ENCODE measurements around the gene TPBGL. TPM values are rescaled to one million over a fixed set of nuclear protein-coding genes. Genes with fewer than 3 reads are reported as not detected.

The TPBGL gene
- total RNA-seq, 4 donors from 2014 or later, result 0.29 to 2.8 (median 1.0) TPM; not detected in 1

- intact Hi-C loops (cut with DNase I; ENCODE audit: low total_unique reads), result no loop called here
- H3K36me3 ChIP-seq, result no peaks in the 10 kb centered on the region
- no peak overlapping the region for H3K4me3 ChIP-seq
- TF ChIP-seq POLR2A (IDR thresholded peaks at IDR 0.05) (no peak), CTCF (IDR thresholded peaks at IDR 0.05) (no peak)
- no peaks in the 10 kb centered on the region for H3K9me3 ChIP-seq
- no peak overlapping the region for H3K27ac ChIP-seq
- no peaks in the 10 kb centered on the region for H3K27me3 ChIP-seq
- H3K4me1 ChIP-seq, result no peaks in the 10 kb centered on the region
- no peak for DNase-seq
These were observed 32.1 kb upstream of the TPBGL start for GRCh38 chr11:75208446-75208845.

DNA sequence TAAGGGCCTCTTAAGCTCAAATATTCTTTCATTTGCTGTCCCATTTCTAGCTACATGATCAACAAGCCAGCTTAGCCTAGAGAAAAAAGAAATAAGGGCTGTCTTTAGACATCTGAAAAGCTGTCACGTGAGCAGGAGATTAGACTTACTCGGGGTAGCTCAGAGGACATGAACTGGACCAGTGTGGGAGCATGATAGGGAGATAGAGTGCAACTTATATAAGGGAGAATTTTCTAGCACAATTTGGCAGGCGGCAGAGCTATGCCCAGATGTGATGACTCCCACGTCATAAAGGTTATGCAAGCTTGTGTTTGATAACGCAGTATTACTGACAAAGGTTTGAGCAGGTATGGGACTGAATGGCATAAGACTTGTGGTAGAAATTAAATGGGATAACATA is 28.2 kb upstream of the TPBGL start:
- Histone ChIP-seq H3K36me3 (no peaks in the 10 kb centered on the region), H3K27ac (no peak overlapping the region), H3K4me3 (no peak overlapping the region), H3K9me3 (no peaks in the 10 kb centered on the region), H3K4me1 (no peaks in the 10 kb centered on the region), H3K27me3 (no peaks in the 10 kb centered on the region)
- DNase-seq, result no peak
- TF ChIP-seq CTCF (IDR thresholded peaks at IDR 0.05) (no peak), POLR2A (IDR thresholded peaks at IDR 0.05) (no peak)
- intact Hi-C loops (cut with DNase I; ENCODE audit: low total_unique reads), result no loop called here

DNA sequence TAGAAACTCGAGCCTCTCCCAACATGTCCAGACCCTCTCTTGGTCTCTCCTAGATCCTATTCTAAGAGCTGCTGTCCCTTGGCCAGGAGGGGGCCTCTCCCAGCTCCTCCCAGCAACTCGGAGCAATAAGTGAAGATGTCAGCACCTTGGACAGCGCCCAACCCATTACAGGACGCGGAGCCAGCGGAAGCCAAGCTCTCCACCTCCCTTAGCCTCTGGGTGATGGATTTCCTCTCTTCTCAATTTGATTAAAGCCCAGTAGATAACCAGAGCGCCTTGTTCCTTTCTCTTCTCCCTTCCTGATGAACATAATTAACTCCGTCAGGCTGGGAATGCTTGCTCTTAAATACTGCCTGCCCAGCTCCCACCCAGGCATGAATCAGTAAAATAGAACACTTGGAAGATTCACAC is 26.2 kb upstream of the TPBGL start:
- H3K9me3 ChIP-seq, result no peaks in the 10 kb centered on the region
- no peak overlapping the region for H3K27ac ChIP-seq
- no peaks in the 10 kb centered on the region for H3K27me3 ChIP-seq
- H3K4me1 ChIP-seq, result no peaks in the 10 kb centered on the region
- TF ChIP-seq CTCF (IDR thresholded peaks at IDR 0.05) (peak in 1 of 4 experiments; percentile 4), POLR2A (IDR thresholded peaks at IDR 0.05) (no peak)
- H3K4me3 ChIP-seq, result no peak overlapping the region
- intact Hi-C loops (cut with DNase I; ENCODE audit: low total_unique reads), result no loop called here
- DNase-seq, result peak; percentile 52 to 60
- H3K36me3 ChIP-seq, result no peaks in the 10 kb centered on the region

DNA sequence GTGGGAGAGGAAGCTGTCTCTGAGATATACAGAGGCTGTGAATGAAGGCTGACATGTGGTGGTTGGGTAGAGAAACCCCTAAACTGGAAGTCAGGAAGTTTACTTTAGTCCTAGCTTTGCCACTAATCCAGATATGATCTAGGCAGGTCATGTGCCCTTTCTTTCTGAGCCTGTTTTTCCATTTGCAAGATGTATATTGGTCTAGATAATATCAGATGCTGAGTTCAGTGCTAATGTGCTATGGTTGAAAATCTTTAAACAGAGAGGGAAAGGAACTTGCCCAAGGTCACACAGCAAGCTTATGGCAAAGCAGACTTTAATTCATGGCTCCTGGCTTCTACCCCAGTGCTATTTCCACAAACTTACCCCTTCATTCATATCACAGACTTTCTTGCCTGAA is 25.7 kb upstream of the TPBGL start:
- no peaks in the 10 kb centered on the region for H3K9me3 ChIP-seq
- no peak overlapping the region for H3K27ac ChIP-seq
- no peaks in the 10 kb centered on the region for H3K4me1 ChIP-seq
- no peak for TF ChIP-seq POLR2A (IDR thresholded peaks at IDR 0.05)
- no peak for TF ChIP-seq CTCF (IDR thresholded peaks at IDR 0.05)
- no peaks in the 10 kb centered on the region for H3K27me3 ChIP-seq
- no peaks in the 10 kb centered on the region for H3K36me3 ChIP-seq
- no peak for DNase-seq
- H3K4me3 ChIP-seq, result no peak overlapping the region
- intact Hi-C loops (cut with DNase I; ENCODE audit: low total_unique reads), result no loop called here

GRCh38 chr11:75219869-75220268 is 20.7 kb upstream of the TPBGL start:
- Histone ChIP-seq H3K36me3 (no peaks in the 10 kb centered on the region), H3K4me3 (no peak overlapping the region), H3K9me3 (no peaks in the 10 kb centered on the region), H3K27ac (no peak overlapping the region), H3K27me3 (no peaks in the 10 kb centered on the region), H3K4me1 (no peaks in the 10 kb centered on the region)
- DNase-seq, result no peak
- no peak for TF ChIP-seq POLR2A (IDR thresholded peaks at IDR 0.05)
- TF ChIP-seq CTCF (IDR thresholded peaks at IDR 0.05), result no peak
- intact Hi-C loops (cut with DNase I; ENCODE audit: low total_unique reads), result no loop called here
